MCF 10A (cell line): Measurements from ENCODE around the gene MBOAT7. TPM values are rescaled to one million over a fixed set of nuclear protein-coding genes. Genes with fewer than 3 reads are reported as not detected.

Experiments used
- BruUV-seq: library from RNA; stranded (reverse); fragments of 400-500 nt; replicated peaks from 2 replicates; lab custom pipeline; 2021; lab: Mats Ljungman, UMichigan
- CTCF ChIA-PET: fragments of 300-600 bp; sonication (Branson Sonifier 250); formaldehyde crosslinking; extraction: SDS; loops from one replicate; lab custom pipeline; 2021; ENCODE audit warnings: antibody characterized with exemption, inconsistent platforms; lab: Yijun Ruan, JAX
- POLR2A ChIA-PET: fragments of 300-600, 350-650 bp; sonication (Branson Sonifier 250); formaldehyde crosslinking; extraction: SDS; loops from one replicate; lab custom pipeline; 2020; ENCODE audit warnings: antibody characterized with exemption, inconsistent platforms; lab: Yijun Ruan, JAX
- DNase-seq: peaks from one replicate; pipeline ENCODE4 v3.0.0-alpha.2; 2018; ENCODE audit not compliant: unreplicated experiment
- H3K27ac Mint-ChIP-seq: one replicate; pipeline ENCODE4 v1.8.0; 2022; ENCODE audit warnings: mild to moderate bottlenecking, low read depth, mixed read lengths; ENCODE audit not compliant: unreplicated experiment
- H3K27me3 Mint-ChIP-seq: one replicate; pipeline ENCODE4 v1.8.0; 2022; ENCODE audit warnings: mixed read lengths; ENCODE audit not compliant: insufficient read depth, unreplicated experiment
- H3K36me3 Mint-ChIP-seq: one replicate; pipeline ENCODE4 v1.8.0; 2022; ENCODE audit warnings: mild to moderate bottlenecking, moderate library complexity, mixed read lengths; ENCODE audit not compliant: insufficient read depth, unreplicated experiment
- H3K4me1 Mint-ChIP-seq: one replicate; pipeline ENCODE4 v1.8.0; 2022; ENCODE audit warnings: mixed read lengths; ENCODE audit not compliant: insufficient read depth, unreplicated experiment
- H3K4me3 Mint-ChIP-seq: one replicate; pipeline ENCODE4 v1.8.0; 2022; ENCODE audit warnings: mild to moderate bottlenecking, moderate library complexity, mixed read lengths; ENCODE audit not compliant: unreplicated experiment
- H3K9me3 Mint-ChIP-seq: one replicate; pipeline ENCODE4 v1.8.0; 2022; ENCODE audit warnings: mixed read lengths; ENCODE audit not compliant: unreplicated experiment
- CTCF ChIP-seq: fragments of 200-600 bp; IDR thresholded peaks from one replicate; pipeline ENCODE4 v1.8.0; 2022; ENCODE audit warnings: antibody characterized with exemption, mild to moderate bottlenecking; ENCODE audit not compliant: unreplicated experiment
- intact Hi-C: fragments of 100-400 bp; cut with micrococcal nuclease; formaldehyde crosslinking; loops from 2 replicates; pipeline ENCODE4 v1.14.1; 2022
- total RNA-seq: library from RNA; stranded (reverse); gene quantifications from 2 replicates; pipeline ENCODE4 v1.2.3, GENCODE V29; 2022

The MBOAT7 gene
- total RNA-seq, 1 experiment from 2014 or later = 43.8 TPM

- Mint-ChIP-seq H3K4me3 (peak overlapping the region; percentile 76), H3K9me3 (no peaks in the 10 kb centered on the region), H3K27ac (peak overlapping the region; percentile 85), H3K4me1 (peaks cover 22% of the 10 kb centered on the region), H3K36me3 (peaks cover 27% of the 10 kb centered on the region), H3K27me3 (no peaks in the 10 kb centered on the region)
- CTCF ChIA-PET = interaction anchor here (0.8 to 1.8 kb wide), 6 partner anchors 8 to 28 kb away, joined by 3 to 6 read pairs (median 4); no protein-coding TSS in a partner anchor
- intact Hi-C loops = loop anchor here (5.0 kb wide), 1 partner anchor 42 kb away; the partner anchor contains the start of gene RPS9
- no peak for DNase-seq
- POLR2A ChIA-PET = interaction anchor here (0.6 to 10.2 kb wide), 11 partner anchors 10 to 1572 kb away, joined by 3 to 110 read pairs (median 10); partner anchors contain the start of genes CNOT3, LENG8, MBOAT7 and PRPF31
- BruUV-seq = TSS peak; percentile 16
- TF ChIP-seq CTCF = no peak
These were observed 29.1 kb downstream of the MBOAT7 start for GRCh38 chr19:54160182-54160811.

- ChIA-PET POLR2A (interaction anchor here (0.5 to 10.2 kb wide), 16 partner anchors 9 to 1263 kb away, joined by 3 to 110 read pairs (median 6); partner anchors contain the start of genes CNOT3, LENG8, MBOAT7 and PRPF31), CTCF (interaction anchor here (0.6 to 1.8 kb wide), 10 partner anchors 9 to 54 kb away, joined by 3 to 6 read pairs (median 4); no protein-coding TSS in a partner anchor)
- Mint-ChIP-seq H3K27me3 (no peaks in the 10 kb centered on the region), H3K27ac (peak within 1 kb of the TSS; percentile 85), H3K36me3 (peaks cover 35% of the 10 kb centered on the region), H3K4me3 (peak within 1 kb of the TSS; percentile 76), H3K4me1 (peaks cover 22% of the 10 kb centered on the region), H3K9me3 (no peaks in the 10 kb centered on the region)
- no peak for TF ChIP-seq CTCF
- intact Hi-C loops = loop anchor here (2.0 to 5.0 kb wide), 2 partner anchors 23 to 43 kb away; partner anchors contain the start of genes CNOT3 and RPS9
- peak; percentile 100 for DNase-seq
- no TSS peak for BruUV-seq
These were observed 29.8 kb downstream of the MBOAT7 start, which contains the start of gene LENG1 for GRCh38 chr19:54159352-54160181. Gene LENG1 (minus strand): TSS chr19:54159721. CDS start chr19:54159695, 26 bp downstream.

GRCh38 chr19:54158812-54159351 is 30.5 kb downstream of the MBOAT7 start:
- TSS peak; percentile 71 for BruUV-seq
- Mint-ChIP-seq H3K27ac (peak overlapping the region; percentile 85), H3K36me3 (peaks cover 42% of the 10 kb centered on the region), H3K4me1 (peaks cover 22% of the 10 kb centered on the region), H3K9me3 (no peaks in the 10 kb centered on the region), H3K4me3 (peak overlapping the region; percentile 76), H3K27me3 (no peaks in the 10 kb centered on the region)
- TF ChIP-seq CTCF = no peak
- ChIA-PET POLR2A (interaction anchor here (0.5 to 10.2 kb wide), 18 partner anchors 8 to 1262 kb away, joined by 3 to 110 read pairs (median 6); partner anchors contain the start of genes CNOT3, LENG8, MBOAT7 and PRPF31), CTCF (interaction anchor here (0.7 to 1.8 kb wide), 11 partner anchors 9 to 232 kb away, joined by 3 to 6 read pairs (median 3); no protein-coding TSS in a partner anchor)
- intact Hi-C loops = loop anchor here (2.0 kb wide), 1 partner anchor 22 kb away; the partner anchor contains the start of gene CNOT3
- peak; percentile 31 for DNase-seq
